ENCODE results near the gene SYCN.

Gene SYCN

DNA sequence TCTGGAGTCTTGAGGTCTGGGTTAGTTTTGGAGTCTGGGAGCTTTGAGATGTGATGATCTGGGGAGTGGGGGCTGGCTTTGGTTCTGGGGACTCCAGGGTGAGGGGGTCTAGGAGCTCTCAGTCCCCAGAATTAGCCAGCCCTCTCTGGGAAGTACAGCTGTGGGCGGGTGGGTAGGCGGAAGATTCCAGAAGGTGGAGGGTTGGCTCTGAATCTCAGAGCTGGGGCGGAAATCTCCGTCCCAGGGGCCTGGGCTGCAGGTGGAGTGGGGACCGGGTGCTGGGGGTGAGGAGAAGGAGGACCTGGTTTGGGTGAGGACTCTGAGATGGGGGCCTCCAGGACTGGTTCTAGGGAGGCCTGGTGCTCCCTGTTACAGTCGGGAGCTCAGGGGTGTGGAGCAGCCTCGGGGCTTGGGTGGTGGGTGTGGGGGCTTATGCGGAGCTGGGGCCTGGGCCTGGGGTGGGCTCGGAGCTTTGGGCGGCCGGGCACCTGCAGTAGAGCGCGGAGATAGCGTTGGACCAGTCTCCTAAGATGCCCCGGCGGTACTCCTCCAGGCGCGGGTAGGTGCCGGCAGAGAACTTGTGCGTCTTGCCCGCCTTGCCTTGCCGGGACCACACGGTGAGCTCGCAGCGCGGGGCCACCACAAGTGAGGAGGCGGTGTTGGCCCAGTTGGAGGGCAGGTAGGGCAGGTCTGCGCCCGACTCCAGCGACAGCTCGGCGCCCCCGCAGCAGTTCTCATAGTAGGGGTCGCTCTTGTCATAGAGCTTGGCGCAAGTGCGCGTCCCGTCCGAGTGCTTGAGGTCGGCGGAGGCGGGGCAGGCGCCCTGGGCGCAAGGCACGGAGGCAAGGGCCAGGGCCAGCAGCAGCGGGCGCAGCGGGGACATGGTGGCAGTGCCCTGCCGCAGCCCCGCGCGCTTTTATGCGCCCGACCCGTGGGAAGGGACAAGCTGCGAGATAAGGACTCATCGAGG lies at the start of gene SYCN:
SYCN (minus strand) TSS at position 892 of the 970 bp plus-strand sequence; CDS start at position 883, 9 bp downstream.
- no peak for TF ChIP-seq EZH2phosphoT487 (IDR thresholded peaks at IDR 0.05; ENCODE audit: borderline replicate concordance)
- TF ChIP-seq, protein P1, sequence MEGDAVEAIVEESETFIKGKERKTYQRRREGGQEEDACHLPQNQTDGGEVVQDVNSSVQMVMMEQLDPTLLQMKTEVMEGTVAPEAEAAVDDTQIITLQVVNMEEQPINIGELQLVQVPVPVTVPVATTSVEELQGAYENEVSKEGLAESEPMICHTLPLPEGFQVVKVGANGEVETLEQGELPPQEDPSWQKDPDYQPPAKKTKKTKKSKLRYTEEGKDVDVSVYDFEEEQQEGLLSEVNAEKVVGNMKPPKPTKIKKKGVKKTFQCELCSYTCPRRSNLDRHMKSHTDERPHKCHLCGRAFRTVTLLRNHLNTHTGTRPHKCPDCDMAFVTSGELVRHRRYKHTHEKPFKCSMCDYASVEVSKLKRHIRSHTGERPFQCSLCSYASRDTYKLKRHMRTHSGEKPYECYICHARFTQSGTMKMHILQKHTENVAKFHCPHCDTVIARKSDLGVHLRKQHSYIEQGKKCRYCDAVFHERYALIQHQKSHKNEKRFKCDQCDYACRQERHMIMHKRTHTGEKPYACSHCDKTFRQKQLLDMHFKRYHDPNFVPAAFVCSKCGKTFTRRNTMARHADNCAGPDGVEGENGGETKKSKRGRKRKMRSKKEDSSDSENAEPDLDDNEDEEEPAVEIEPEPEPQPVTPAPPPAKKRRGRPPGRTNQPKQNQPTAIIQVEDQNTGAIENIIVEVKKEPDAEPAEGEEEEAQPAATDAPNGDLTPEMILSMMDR (conservative IDR thresholded peaks at IDR 0.05; ENCODE audit: low read length) = no peak
- Histone ChIP-seq H3F3A (ENCODE audit: low read depth) (no peaks in the 10 kb centered on the region), H3K9ac (ENCODE audit: low read depth, low read length, poor library complexity, severe bottlenecking) (no peak within 1 kb of the TSS), H3K79me2 (ENCODE audit: insufficient read depth, low read length) (no peaks in the 10 kb centered on the region), H3K4me3 (ENCODE audit: low read length, poor library complexity, severe bottlenecking) (no peak within 1 kb of the TSS), H3K27me3 (ENCODE audit: insufficient read depth, low read length, poor library complexity, severe bottlenecking) (no peaks in the 10 kb centered on the region), H3K9me2 (replicated peaks; ENCODE audit: low read depth, low read length) (no peaks in the 10 kb centered on the region), H4K20me1 (ENCODE audit: insufficient read depth, low read length, poor library complexity, severe bottlenecking) (no peaks in the 10 kb centered on the region), H3K36me3 (ENCODE audit: insufficient read depth, low read length) (no peaks in the 10 kb centered on the region), H3K4me1 (ENCODE audit: insufficient read depth, low read length, poor library complexity, severe bottlenecking) (no peaks in the 10 kb centered on the region), H3K4me2 (ENCODE audit: low read depth, low read length, poor library complexity, severe bottlenecking) (no peak within 1 kb of the TSS), H3K9me3 (ENCODE audit: insufficient read depth, low read depth, low read length) (no peaks in the 10 kb centered on the region), H2AFZ (ENCODE audit: low read length) (no peak within 1 kb of the TSS)

DNA sequence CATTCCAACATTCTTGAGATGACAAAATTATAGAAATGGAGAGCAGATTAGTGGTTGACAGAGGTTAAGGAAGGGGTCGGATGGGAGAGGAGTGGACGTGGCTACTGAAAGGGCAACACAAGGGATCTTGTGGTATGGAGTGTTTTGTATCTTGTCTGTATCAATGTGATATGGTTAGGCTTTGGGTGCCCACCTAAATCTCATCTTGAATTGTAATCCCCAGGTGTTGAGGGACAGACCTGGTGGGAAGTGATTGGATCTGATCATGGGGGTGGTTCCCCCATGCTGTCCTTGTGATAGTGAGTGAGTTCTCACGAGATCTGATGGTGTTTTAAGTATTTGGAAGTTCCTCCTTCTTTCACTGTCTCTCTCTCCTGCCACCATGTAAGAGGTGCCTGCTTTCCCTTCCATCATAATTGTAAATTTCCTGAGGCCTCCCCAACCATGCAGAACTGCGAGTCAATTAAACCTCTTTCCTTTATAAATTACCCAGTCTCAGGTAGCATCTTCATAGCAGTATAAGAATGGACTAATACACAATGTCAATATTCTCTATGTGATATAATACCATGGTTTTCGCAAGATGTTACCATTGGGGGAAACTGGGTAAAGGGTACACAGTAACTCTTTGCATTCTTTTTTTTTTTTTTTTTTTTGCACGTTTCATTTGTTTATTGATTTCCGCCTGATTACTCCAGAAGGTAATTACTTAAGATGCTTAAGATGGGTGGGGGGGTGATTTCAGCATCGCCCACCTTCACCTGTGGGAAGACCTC lies 49.5 kb upstream of the SYCN start:
- peaks cover 16% of the 10 kb centered on the region for H3F3A ChIP-seq (ENCODE audit: low read depth)
- H3K27me3 ChIP-seq (ENCODE audit: insufficient read depth, low read length, poor library complexity, severe bottlenecking) = no peaks in the 10 kb centered on the region
- no peaks in the 10 kb centered on the region for H4K20me1 ChIP-seq (ENCODE audit: insufficient read depth, low read length, poor library complexity, severe bottlenecking)
- H2AFZ ChIP-seq (ENCODE audit: low read length) = no peak overlapping the region
- H3K4me1 ChIP-seq (ENCODE audit: insufficient read depth, low read length, poor library complexity, severe bottlenecking) = peaks cover 61% of the 10 kb centered on the region
- H3K36me3 ChIP-seq (ENCODE audit: insufficient read depth, low read length) = no peaks in the 10 kb centered on the region
- H3K79me2 ChIP-seq (ENCODE audit: insufficient read depth, low read length) = no peaks in the 10 kb centered on the region
- TF ChIP-seq, protein P1 (conservative IDR thresholded peaks at IDR 0.05; ENCODE audit: low read length) = no peak
- no peak for TF ChIP-seq EZH2phosphoT487 (IDR thresholded peaks at IDR 0.05; ENCODE audit: borderline replicate concordance)
- H3K4me3 ChIP-seq (ENCODE audit: low read length, poor library complexity, severe bottlenecking) = peak overlapping the region; percentile 58
- H3K9me2 ChIP-seq (replicated peaks; ENCODE audit: low read depth, low read length) = no peaks in the 10 kb centered on the region
- peak overlapping the region; percentile 75 for H3K4me2 ChIP-seq (ENCODE audit: low read depth, low read length, poor library complexity, severe bottlenecking)
- H3K9me3 ChIP-seq (ENCODE audit: insufficient read depth, low read depth, low read length) = peaks cover 5% of the 10 kb centered on the region; the same call in 1 of the 2 replicates
- H3K9ac ChIP-seq (ENCODE audit: low read depth, low read length, poor library complexity, severe bottlenecking) = peak overlapping the region; percentile 63

- Histone ChIP-seq H3K9ac (ENCODE audit: low read depth, low read length, poor library complexity, severe bottlenecking) (peak overlapping the region; percentile 65), H4K20me1 (ENCODE audit: insufficient read depth, low read length, poor library complexity, severe bottlenecking) (no peaks in the 10 kb centered on the region), H3K4me3 (ENCODE audit: low read length, poor library complexity, severe bottlenecking) (peak overlapping the region; percentile 55), H3K4me2 (ENCODE audit: low read depth, low read length, poor library complexity, severe bottlenecking) (peak overlapping the region; percentile 75), H3K79me2 (ENCODE audit: insufficient read depth, low read length) (no peaks in the 10 kb centered on the region), H2AFZ (ENCODE audit: low read length) (no peak overlapping the region), H3K36me3 (ENCODE audit: insufficient read depth, low read length) (no peaks in the 10 kb centered on the region), H3K27me3 (ENCODE audit: insufficient read depth, low read length, poor library complexity, severe bottlenecking) (no peaks in the 10 kb centered on the region), H3K9me2 (replicated peaks; ENCODE audit: low read depth, low read length) (no peaks in the 10 kb centered on the region), H3K9me3 (ENCODE audit: insufficient read depth, low read depth, low read length) (peaks cover 5% of the 10 kb centered on the region; the same call in 1 of the 2 replicates), H3K4me1 (ENCODE audit: insufficient read depth, low read length, poor library complexity, severe bottlenecking) (peaks cover 54% of the 10 kb centered on the region), H3F3A (ENCODE audit: low read depth) (peaks cover 16% of the 10 kb centered on the region)
- TF ChIP-seq EZH2phosphoT487 (IDR thresholded peaks at IDR 0.05; ENCODE audit: borderline replicate concordance) = no peak
- TF ChIP-seq, protein P1 (conservative IDR thresholded peaks at IDR 0.05; ENCODE audit: low read length) = no peak; the same call in 1 of the 2 replicates
These were observed 48.4 kb upstream of the SYCN start for GRCh38 chr19:39252458-39252857.

Data from Loucy (cell line).